Measurements from ENCODE around the gene HCK. TPM values are rescaled to one million over a fixed set of nuclear protein-coding genes. Genes with fewer than 3 reads are reported as not detected.

HCK gene
- polyA plus RNA-seq, 1 of the 3 experiments (the other 2 are of a cell fraction) = not detected

GRCh38 chr20:32128167-32128566, 76.1 kb downstream of the HCK start:
- H3K4me1 ChIP-seq (ENCODE audit: control insufficient read depth in 1 of 2, insufficient read depth in 2 of 2, low read depth in 1 of 2, low read length in 1 of 2) = no peaks in the 10 kb centered on the region
- H3K4me3 ChIP-seq (ENCODE audit: low read depth in 2 of 2, low read length in 1 of 2) = no peak overlapping the region
- no peaks in the 10 kb centered on the region for H3K27me3 ChIP-seq (ENCODE audit: insufficient read depth)
- DNase-seq = no peak
- H3F3A ChIP-seq (replicated peaks; ENCODE audit: insufficient read depth) = no peaks in the 10 kb centered on the region
- H3K79me2 ChIP-seq (ENCODE audit: insufficient read depth) = peaks cover 89% of the 10 kb centered on the region
- H4K20me1 ChIP-seq (ENCODE audit: insufficient read depth) = peaks cover 79% of the 10 kb centered on the region
- WGBS (ENCODE audit: low lambda C conversion rate) = 98% methylated on average over 2 of the region's 2 CpGs
- no peak overlapping the region for H3K27ac ChIP-seq (ENCODE audit: low read depth in 2 of 2, low read length in 1 of 2)
- H3K4me2 ChIP-seq = no peak overlapping the region
- no peaks in the 10 kb centered on the region for H3K9me3 ChIP-seq
- CTCF ChIA-PET = interaction anchor here (1.2 kb wide), 1 partner anchor 36 kb away, joined by 3 read pairs; no protein-coding TSS in a partner anchor
- no peak for TF ChIP-seq NRF1 (IDR thresholded peaks at IDR 0.05; ENCODE audit: low read depth, low read length)
- TF ChIP-seq GATA2 (CRISPR knock-in tag; IDR thresholded peaks at IDR 0.05) = no peak
- no peak for TF ChIP-seq EZH2phosphoT487 (IDR thresholded peaks at IDR 0.05; ENCODE audit: borderline replicate concordance, low read depth)
- TF ChIP-seq MXI1 (IDR thresholded peaks at IDR 0.05; ENCODE audit: low read depth, low read length) = no peak
- no peak for TF ChIP-seq REST (IDR thresholded peaks at IDR 0.05; ENCODE audit: low read depth, low read length)
- TF ChIP-seq EP300 (IDR thresholded peaks at IDR 0.05; ENCODE audit: borderline replicate concordance in 1 of 2, low read depth in 1 of 2, low read length in 1 of 2) = no peak
- no peak for TF ChIP-seq MEF2A (IDR thresholded peaks at IDR 0.05; ENCODE audit: borderline replicate concordance, low read depth)
- no peak for TF ChIP-seq IRF3 (IDR thresholded peaks at IDR 0.05; ENCODE audit: low read depth, low read length)
- no peak for TF ChIP-seq POLR2AphosphoS5 (IDR thresholded peaks at IDR 0.05; ENCODE audit: low read depth, low read length)
- TF ChIP-seq USF1 (IDR thresholded peaks at IDR 0.05; ENCODE audit: borderline replicate concordance, low read depth) = no peak
- no peak for TF ChIP-seq TCF12 (IDR thresholded peaks at IDR 0.05)
- TF ChIP-seq FOXJ3 (CRISPR knock-in tag; IDR thresholded peaks at IDR 0.05) = no peak
- no peak for TF ChIP-seq SIN3A (IDR thresholded peaks at IDR 0.05; ENCODE audit: borderline replicate concordance, low read depth, low read length)
- no peak for TF ChIP-seq FOSL2 (IDR thresholded peaks at IDR 0.05; ENCODE audit: borderline replicate concordance, low read depth)
- TF ChIP-seq CTCF (IDR thresholded peaks at IDR 0.05) = no peak
- no peak for TF ChIP-seq RAD21 (IDR thresholded peaks at IDR 0.05; ENCODE audit: low read length)
- peaks cover 6 to 8% of the 10 kb centered on the region in 2 experiments for H3K36me3 ChIP-seq (replicated peaks in 1 of 2; ENCODE audit: control insufficient read depth in 1 of 2, insufficient read depth in 2 of 2, low read length in 1 of 2)
- H3K9ac ChIP-seq = no peak overlapping the region
- no peak overlapping the region for H2AFZ ChIP-seq (ENCODE audit: low read depth)
- H3K9me2 ChIP-seq = no peaks in the 10 kb centered on the region
- POLR2A ChIA-PET = no interaction called here

Data from SK-N-SH (cell line).